ENCODE results near the gene TTC28.

TTC28 gene

DNA sequence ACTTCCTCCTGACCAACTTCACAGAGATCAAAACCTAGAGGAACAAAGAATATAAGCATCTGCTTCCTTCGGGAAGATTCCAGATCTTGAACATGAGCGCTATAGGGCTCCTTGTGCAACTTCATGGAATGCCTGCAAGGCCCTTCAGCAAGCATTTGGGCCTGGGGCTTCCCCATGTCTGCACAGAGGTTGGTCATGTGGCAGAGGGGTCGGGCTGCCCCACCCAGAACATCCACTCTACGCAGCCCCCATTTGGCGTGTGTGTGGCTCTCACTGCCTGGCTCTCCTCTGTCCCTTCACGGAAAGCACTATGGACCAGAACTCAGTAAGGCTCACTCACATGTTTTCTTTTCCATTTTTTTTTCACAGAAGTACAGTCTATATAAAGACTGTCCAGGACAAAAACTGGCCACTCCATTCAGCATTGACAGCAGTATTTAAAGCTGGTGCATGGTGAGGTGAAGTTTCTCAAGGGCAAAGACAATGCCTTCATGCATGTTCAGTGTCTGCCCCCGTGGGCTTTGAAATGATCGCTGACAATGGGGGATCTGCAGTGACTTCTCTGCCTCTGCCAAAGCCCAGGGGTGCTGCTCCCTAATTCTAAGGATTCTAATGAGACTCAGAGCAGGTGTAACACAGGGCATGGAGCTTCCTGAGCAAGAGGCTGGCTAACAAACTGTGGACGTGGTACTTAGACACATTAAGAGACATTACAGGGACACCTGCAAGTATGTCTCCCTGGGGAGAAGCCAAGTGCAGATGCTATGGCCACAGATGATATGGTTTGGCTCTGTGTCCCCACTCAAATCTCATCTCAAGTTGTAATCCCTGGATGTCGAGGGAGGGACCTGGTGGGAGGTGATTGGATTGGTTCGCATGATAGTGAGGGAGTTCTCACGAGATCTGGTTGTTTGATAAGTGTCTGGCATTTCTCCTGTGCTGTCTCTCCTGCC lies 694.0 kb downstream of the TTC28 start:
- Histone ChIP-seq H3K4me2 (ENCODE audit: low read depth, low read length, poor library complexity, severe bottlenecking) (no peak overlapping the region), H2AFZ (ENCODE audit: low read depth, low read length, severe bottlenecking) (no peak overlapping the region), H3K4me3 (ENCODE audit: insufficient read depth, low read length, poor library complexity, severe bottlenecking) (no peak overlapping the region), H3K79me2 (ENCODE audit: insufficient read depth, low read length) (no peaks in the 10 kb centered on the region), H3K36me3 (ENCODE audit: low read length) (no peaks in the 10 kb centered on the region), H3K9ac (ENCODE audit: low read length) (no peak overlapping the region), H3K9me2 (replicated peaks; ENCODE audit: insufficient read depth, low read length) (no peaks in the 10 kb centered on the region), H3F3A (ENCODE audit: insufficient read depth) (no peaks in the 10 kb centered on the region), H3K9me3 (ENCODE audit: insufficient read depth, low read length) (no peaks in the 10 kb centered on the region), H4K20me1 (ENCODE audit: low read depth, low read length) (no peaks in the 10 kb centered on the region), H3K27me3 (ENCODE audit: low read length) (no peaks in the 10 kb centered on the region), H3K27ac (ENCODE audit: low read depth, low read length) (no peak overlapping the region)
- TF ChIP-seq EZH2phosphoT487 (conservative IDR thresholded peaks at IDR 0.05; ENCODE audit: low read length): no peak
- TF ChIP-seq, protein P1, sequence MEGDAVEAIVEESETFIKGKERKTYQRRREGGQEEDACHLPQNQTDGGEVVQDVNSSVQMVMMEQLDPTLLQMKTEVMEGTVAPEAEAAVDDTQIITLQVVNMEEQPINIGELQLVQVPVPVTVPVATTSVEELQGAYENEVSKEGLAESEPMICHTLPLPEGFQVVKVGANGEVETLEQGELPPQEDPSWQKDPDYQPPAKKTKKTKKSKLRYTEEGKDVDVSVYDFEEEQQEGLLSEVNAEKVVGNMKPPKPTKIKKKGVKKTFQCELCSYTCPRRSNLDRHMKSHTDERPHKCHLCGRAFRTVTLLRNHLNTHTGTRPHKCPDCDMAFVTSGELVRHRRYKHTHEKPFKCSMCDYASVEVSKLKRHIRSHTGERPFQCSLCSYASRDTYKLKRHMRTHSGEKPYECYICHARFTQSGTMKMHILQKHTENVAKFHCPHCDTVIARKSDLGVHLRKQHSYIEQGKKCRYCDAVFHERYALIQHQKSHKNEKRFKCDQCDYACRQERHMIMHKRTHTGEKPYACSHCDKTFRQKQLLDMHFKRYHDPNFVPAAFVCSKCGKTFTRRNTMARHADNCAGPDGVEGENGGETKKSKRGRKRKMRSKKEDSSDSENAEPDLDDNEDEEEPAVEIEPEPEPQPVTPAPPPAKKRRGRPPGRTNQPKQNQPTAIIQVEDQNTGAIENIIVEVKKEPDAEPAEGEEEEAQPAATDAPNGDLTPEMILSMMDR (IDR thresholded peaks at IDR 0.05; ENCODE audit: insufficient read depth, low read length, poor library complexity, severe bottlenecking): no peak

DNA sequence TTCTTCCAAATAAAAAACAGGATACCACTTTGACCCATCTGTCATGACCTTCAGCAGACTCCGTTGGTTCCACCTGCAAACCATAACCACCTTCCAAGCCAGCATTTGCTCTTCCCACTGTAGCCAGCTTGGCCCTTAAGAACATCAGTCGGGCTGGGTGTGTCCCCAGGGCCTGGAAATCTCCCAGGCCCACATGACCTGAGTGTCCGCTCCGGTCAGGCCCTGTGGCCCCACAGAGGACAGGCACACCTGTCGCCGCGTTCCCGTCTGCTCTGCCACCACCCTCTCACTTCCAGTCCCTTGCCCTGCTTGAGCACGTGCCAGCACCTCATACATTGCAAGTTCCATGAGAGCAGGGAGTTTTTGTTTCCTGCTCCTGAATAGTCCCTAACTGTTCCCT lies 694.9 kb downstream of the TTC28 start:
- Histone ChIP-seq H3K9ac (ENCODE audit: low read length) (no peak overlapping the region), H3K79me2 (ENCODE audit: insufficient read depth, low read length) (no peaks in the 10 kb centered on the region), H3K36me3 (ENCODE audit: low read length) (no peaks in the 10 kb centered on the region), H3K4me2 (ENCODE audit: low read depth, low read length, poor library complexity, severe bottlenecking) (no peak overlapping the region), H3K9me3 (ENCODE audit: insufficient read depth, low read length) (no peaks in the 10 kb centered on the region), H2AFZ (ENCODE audit: low read depth, low read length, severe bottlenecking) (no peak overlapping the region), H3F3A (ENCODE audit: insufficient read depth) (no peaks in the 10 kb centered on the region), H3K4me3 (ENCODE audit: insufficient read depth, low read length, poor library complexity, severe bottlenecking) (no peak overlapping the region), H3K27me3 (ENCODE audit: low read length) (no peaks in the 10 kb centered on the region), H3K27ac (ENCODE audit: low read depth, low read length) (no peak overlapping the region), H3K9me2 (replicated peaks; ENCODE audit: insufficient read depth, low read length) (no peaks in the 10 kb centered on the region), H4K20me1 (ENCODE audit: low read depth, low read length) (no peaks in the 10 kb centered on the region)
- TF ChIP-seq EZH2phosphoT487 (conservative IDR thresholded peaks at IDR 0.05; ENCODE audit: low read length): no peak
- TF ChIP-seq, protein P1 (IDR thresholded peaks at IDR 0.05; ENCODE audit: insufficient read depth, low read length, poor library complexity, severe bottlenecking): no peak

DNA sequence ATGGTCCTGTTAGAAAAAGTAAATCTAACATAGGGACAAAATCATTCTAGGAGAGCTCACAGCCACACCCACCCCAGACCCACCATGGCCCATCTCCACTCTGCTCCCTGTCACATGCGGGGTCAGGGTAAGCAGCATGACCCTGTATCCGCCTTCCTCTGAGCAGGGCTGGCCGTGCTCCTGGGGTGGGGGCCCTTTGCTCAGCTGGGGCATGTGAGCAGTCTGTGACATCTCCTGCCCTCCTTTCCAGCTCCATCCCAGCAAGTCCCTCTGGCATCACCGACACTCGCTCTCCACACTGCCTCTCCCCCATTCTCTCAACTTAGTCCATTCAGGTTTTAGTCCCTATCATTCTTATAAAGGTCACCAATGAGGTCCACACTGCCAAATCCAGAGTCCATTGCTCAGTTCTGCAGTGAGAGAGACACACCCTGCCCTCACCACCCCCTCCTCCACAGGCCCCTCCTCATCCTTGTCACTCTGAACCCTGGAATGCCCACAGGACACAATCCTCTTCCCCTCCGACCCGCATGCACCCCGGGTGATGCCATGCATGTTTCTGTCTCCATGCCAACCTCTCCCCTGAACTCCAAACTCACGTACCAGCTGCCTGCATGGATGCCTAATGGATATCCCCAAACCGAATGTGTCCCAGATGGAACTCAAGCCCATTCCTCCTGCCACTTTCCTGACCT lies 695.5 kb downstream of the TTC28 start:
- no peaks in the 10 kb centered on the region for H3K9me3 ChIP-seq (ENCODE audit: insufficient read depth, low read length)
- no peaks in the 10 kb centered on the region for H3K27me3 ChIP-seq (ENCODE audit: low read length)
- H3K4me3 ChIP-seq (ENCODE audit: insufficient read depth, low read length, poor library complexity, severe bottlenecking): no peak overlapping the region
- no peak for TF ChIP-seq EZH2phosphoT487 (conservative IDR thresholded peaks at IDR 0.05; ENCODE audit: low read length)
- TF ChIP-seq, protein P1 (IDR thresholded peaks at IDR 0.05; ENCODE audit: insufficient read depth, low read length, poor library complexity, severe bottlenecking): no peak
- no peak overlapping the region for H2AFZ ChIP-seq (ENCODE audit: low read depth, low read length, severe bottlenecking)
- H3K79me2 ChIP-seq (ENCODE audit: insufficient read depth, low read length): no peaks in the 10 kb centered on the region
- no peaks in the 10 kb centered on the region for H4K20me1 ChIP-seq (ENCODE audit: low read depth, low read length)
- no peaks in the 10 kb centered on the region for H3K9me2 ChIP-seq (replicated peaks; ENCODE audit: insufficient read depth, low read length)
- H3K36me3 ChIP-seq (ENCODE audit: low read length): no peaks in the 10 kb centered on the region
- no peak overlapping the region for H3K27ac ChIP-seq (ENCODE audit: low read depth, low read length)
- no peaks in the 10 kb centered on the region for H3F3A ChIP-seq (ENCODE audit: insufficient read depth)
- H3K9ac ChIP-seq (ENCODE audit: low read length): no peak overlapping the region
- no peak overlapping the region for H3K4me2 ChIP-seq (ENCODE audit: low read depth, low read length, poor library complexity, severe bottlenecking)

Data from SU-DHL-6 (cell line).